HepG2 (cell line): ENCODE measurements around the gene SELENOV. TPM values are rescaled to one million over a fixed set of nuclear protein-coding genes. Genes with fewer than 3 reads are reported as not detected.
A peak's percentile ranks its signal among the peaks of the same experiment; 100 is the strongest.

ENCODE experiments used
- CBX2 ChIP-seq, 2 experiments: fragments of 200-600 bp in 1 of 2; sonication (generic); formaldehyde crosslinking in 1 of 2; IDR thresholded peaks; 2 replicates each; pipeline versions ENCODE4 v1.7.0 to v1.8.1; 2018 to 2022; ENCODE audit warnings: low read depth in 2 of 2, low read length in 1 of 2, mild to moderate bottlenecking in 1 of 2, missing genetic modification reagents in 1 of 2
- CHCHD3 ChIP-seq: sonication (generic); formaldehyde crosslinking; IDR thresholded peaks from 2 replicates; pipeline ENCODE4 v1.8.0; 2022; ENCODE audit warnings: mild to moderate bottlenecking, missing genetic modification reagents, moderate library complexity
- ELF3 ChIP-seq: IDR thresholded peaks from 2 replicates; pipeline ENCODE4 v1.6.1; 2016; ENCODE audit warnings: missing genetic modification reagents, missing compliant biosample characterization
- FOXK2 ChIP-seq: fragments of 450-650 bp; IDR thresholded peaks from 2 replicates; pipeline ENCODE4 v1.6.1; 2016
- FOXP1 ChIP-seq, 2 experiments: fragments of 450-650 bp in 1 of 2; IDR thresholded peaks; 2 replicates each; pipeline ENCODE4 v1.6.1; 2017 to 2018; ENCODE audit warnings: antibody characterized with exemption in 1 of 2
- HOXD1 ChIP-seq: sonication (generic); formaldehyde crosslinking; IDR thresholded peaks from 2 replicates; pipeline ENCODE4 v1.5.0; 2020; ENCODE audit warnings: missing genetic modification reagents
- ISL2 ChIP-seq: sonication (generic); formaldehyde crosslinking; IDR thresholded peaks from 2 replicates; pipeline ENCODE4 v1.5.0; 2020; ENCODE audit warnings: missing genetic modification reagents
- ISX ChIP-seq: sonication (generic); formaldehyde crosslinking; conservative IDR thresholded peaks from 2 replicates; pipeline ENCODE4 v1.5.0; 2020; ENCODE audit warnings: missing genetic modification reagents
- MED1 ChIP-seq: sonication (generic); formaldehyde crosslinking; IDR thresholded peaks from 2 replicates; pipeline ENCODE4 v1.4.0; 2020; ENCODE audit warnings: missing genetic modification reagents
- MYNN ChIP-seq: sonication (generic); formaldehyde crosslinking; IDR thresholded peaks from 2 replicates; pipeline ENCODE4 v1.4.0; 2020; ENCODE audit warnings: mild to moderate bottlenecking, low read depth, missing genetic modification reagents
- NFE2L1 ChIP-seq: sonication (generic); formaldehyde crosslinking; IDR thresholded peaks from 2 replicates; pipeline ENCODE4 v1.4.0; 2020; ENCODE audit warnings: missing genetic modification reagents, mild to moderate bottlenecking, borderline replicate concordance
- SKIL ChIP-seq: sonication (generic); formaldehyde crosslinking; IDR thresholded peaks from 2 replicates; pipeline ENCODE4 v1.8.0; 2022; ENCODE audit warnings: missing genetic modification reagents, mild to moderate bottlenecking, moderate library complexity, borderline replicate concordance
- SOX13 ChIP-seq, 3 experiments: fragments of 450-650 bp in 1 of 3; sonication (generic) in 1 of 3; formaldehyde crosslinking in 1 of 3; IDR thresholded peaks in 2 of 3; conservative IDR thresholded peaks in 1 of 3; 2 replicates each; pipeline versions ENCODE4 v1.5.0 to v1.6.1; 2016 to 2020; ENCODE audit warnings: antibody characterized with exemption in 1 of 3, mild to moderate bottlenecking in 1 of 3, missing compliant biosample characterization in 1 of 3, missing genetic modification reagents in 1 of 3, moderate library complexity in 1 of 3
- TRIM24 ChIP-seq: sonication (generic); formaldehyde crosslinking; IDR thresholded peaks from 2 replicates; pipeline ENCODE4 v1.8.0; 2022; ENCODE audit warnings: mild to moderate bottlenecking, missing genetic modification reagents
- WIZ ChIP-seq: sonication (generic); formaldehyde crosslinking; IDR thresholded peaks from 2 replicates; pipeline ENCODE4 v1.5.1; 2020; ENCODE audit warnings: mild to moderate bottlenecking, missing genetic modification reagents
- ZBTB33 ChIP-seq: sonication (generic); formaldehyde crosslinking; IDR thresholded peaks from 2 replicates; pipeline ENCODE4 v1.4.0; 2020; ENCODE audit warnings: missing genetic modification reagents
- ZFX ChIP-seq: sonication (generic); formaldehyde crosslinking; IDR thresholded peaks from 2 replicates; pipeline ENCODE4 v1.4.0; 2020; ENCODE audit warnings: mild to moderate bottlenecking, low read depth, missing genetic modification reagents, moderate library complexity
- ZNF263 ChIP-seq: sonication (generic); formaldehyde crosslinking; IDR thresholded peaks from 2 replicates; pipeline ENCODE4 v1.4.0; 2020; ENCODE audit warnings: missing genetic modification reagents
- ZNF33B ChIP-seq: sonication (generic); formaldehyde crosslinking; IDR thresholded peaks from 2 replicates; pipeline ENCODE4 v1.5.1; 2020; ENCODE audit warnings: mild to moderate bottlenecking, missing genetic modification reagents
- ZNF543 ChIP-seq: sonication (generic); formaldehyde crosslinking; IDR thresholded peaks from 2 replicates; pipeline ENCODE4 v1.4.0; 2020; ENCODE audit warnings: mild to moderate bottlenecking, missing genetic modification reagents
- ZNF615 ChIP-seq: sonication (generic); formaldehyde crosslinking; IDR thresholded peaks from 2 replicates; pipeline ENCODE4 v1.5.0; 2020; ENCODE audit warnings: mild to moderate bottlenecking, missing genetic modification reagents, borderline replicate concordance
- ZNF616 ChIP-seq: sonication (generic); formaldehyde crosslinking; IDR thresholded peaks from 2 replicates; pipeline ENCODE4 v1.5.0; 2020; ENCODE audit warnings: low read depth, mild to moderate bottlenecking, missing genetic modification reagents
- ZNF737 ChIP-seq: sonication (generic); formaldehyde crosslinking; IDR thresholded peaks from 2 replicates; pipeline ENCODE4 v1.5.0; 2020; ENCODE audit warnings: missing genetic modification reagents, mild to moderate bottlenecking, borderline replicate concordance
- ZNF747 ChIP-seq: sonication (generic); formaldehyde crosslinking; IDR thresholded peaks from 2 replicates; pipeline ENCODE4 v1.8.1; 2023; ENCODE audit warnings: missing genetic modification reagents, mild to moderate bottlenecking, borderline replicate concordance
- ZNF761 ChIP-seq: sonication (generic); formaldehyde crosslinking; conservative IDR thresholded peaks from 2 replicates; pipeline ENCODE4 v1.4.0; 2020; ENCODE audit warnings: mild to moderate bottlenecking, missing genetic modification reagents
- ZNF773 ChIP-seq: sonication (generic); formaldehyde crosslinking; IDR thresholded peaks from 2 replicates; pipeline ENCODE4 v1.4.0; 2020; ENCODE audit warnings: missing genetic modification reagents, borderline replicate concordance
- ZNF891 ChIP-seq: sonication (generic); formaldehyde crosslinking; IDR thresholded peaks from 2 replicates; pipeline ENCODE4 v1.5.0; 2020; ENCODE audit warnings: mild to moderate bottlenecking, missing genetic modification reagents
- polyA plus RNA-seq, 8 experiments: library from polyadenylated mRNA; depleted of rRNA in 3 of 8; stranded (reverse) in 7 of 8; unstranded in 1 of 8; fragments of >200 nt; fragmentation: Illumina TruSeq in 4 of 8; extraction: Trizol in 4 of 8; gene quantifications; 2 replicates each; pipeline versions ENCODE4 v1.2.1 to v1.2.3, GENCODE V29; 2011 to 2016; ENCODE audit warnings: low read depth in 4 of 8, missing spikeins in 1 of 8, mixed read lengths in 1 of 8; ENCODE audit not compliant: insufficient read depth in 1 of 8
- total RNA-seq, 5 experiments: library from RNA; depleted of rRNA; stranded (reverse); fragments of >200 nt; fragmentation: Illumina TruSeq; extraction: Trizol; gene quantifications; 2 replicates each; pipeline ENCODE4 v1.2.3, GENCODE V29; 2016; ENCODE audit warnings: low read depth in 1 of 5

SELENOV gene
- total and polyA plus RNA-seq, 2 of the 13 experiments (the other 11 are each of a cell fraction or from before 2014, with no cell fraction given): not detected

DNA sequence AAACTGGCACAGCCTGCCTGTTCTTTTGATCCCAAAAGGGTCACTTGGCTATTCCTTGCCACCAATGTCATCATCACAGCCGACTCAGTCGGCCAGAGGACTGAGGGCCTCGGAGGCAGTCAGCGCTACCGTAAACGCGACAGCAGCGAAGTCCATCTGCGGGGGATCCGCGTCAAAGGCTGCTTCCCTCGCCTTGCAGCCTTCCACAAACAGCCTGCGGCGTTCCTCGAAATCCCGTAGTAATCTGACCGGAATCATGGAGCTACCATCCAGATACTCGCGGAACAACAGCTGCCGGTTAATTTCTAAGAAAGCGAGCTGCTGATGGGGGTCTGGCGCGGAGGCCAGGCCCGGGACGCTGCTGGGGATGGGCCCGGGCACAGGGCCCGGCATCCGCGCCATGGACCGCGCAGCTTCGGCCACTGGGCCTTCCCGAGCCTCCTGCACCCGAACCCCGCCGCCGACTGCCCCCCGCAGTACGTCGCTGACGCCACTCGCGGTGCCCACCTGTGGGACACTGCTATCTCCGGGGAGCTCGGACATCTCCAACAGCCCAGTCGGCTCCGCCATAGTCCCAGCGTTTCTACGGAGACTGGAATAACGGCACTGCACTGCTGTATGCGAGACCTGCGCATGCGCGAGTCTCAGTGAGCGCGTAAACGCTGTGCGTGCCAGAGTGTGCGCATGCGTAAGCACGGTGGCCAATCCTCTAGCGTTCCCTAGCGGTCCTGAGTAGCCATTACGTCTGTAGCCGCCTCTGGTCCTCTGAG, 17.5 kb downstream of the SELENOV start, which contains the start of gene EID2B (continued):
- TF ChIP-seq ISX (CRISPR knock-in tag): no peak
- no peak for TF ChIP-seq NFE2L1 (CRISPR knock-in tag)
- TF ChIP-seq CBX2 (IDR thresholded peaks at IDR 0.05; ENCODE audit: low read depth, low read length): no peak
- TF ChIP-seq CBX2 (CRISPR knock-in tag; IDR thresholded peaks at IDR 0.05; ENCODE audit: low read depth): no peak
- TF ChIP-seq ZFX (CRISPR knock-in tag): peak; percentile 97
- TF ChIP-seq ZNF616 (CRISPR knock-in tag): no peak
- TF ChIP-seq MED1: peak; percentile 40; the same call in 1 of the 2 replicates
- no peak for TF ChIP-seq MYNN (CRISPR knock-in tag)
- TF ChIP-seq HOXD1 (CRISPR knock-in tag): peak; percentile 67; the same call in 1 of the 2 replicates
- TF ChIP-seq ZNF747: no peak
- no peak for TF ChIP-seq SOX13 (IDR thresholded peaks at IDR 0.05)
- no peak for TF ChIP-seq SOX13 (CRISPR knock-in tag; conservative IDR thresholded peaks at IDR 0.05 in 1 of 2, IDR thresholded peaks at IDR 0.05 in 1 of 2)
- TF ChIP-seq ZNF891 (CRISPR knock-in tag): peak; percentile 83
- no peak for TF ChIP-seq SKIL
- 0 out of 2 replicates have a peak, but pooled peaks have one; percentile 45 for TF ChIP-seq CHCHD3 (CRISPR knock-in tag)
- TF ChIP-seq FOXK2: no peak
- no peak for TF ChIP-seq ZNF33B
- TF ChIP-seq WIZ (CRISPR knock-in tag): no peak
- peak; percentile 88; the same call in 1 of the 2 replicates for TF ChIP-seq ZNF543 (CRISPR knock-in tag)
- TF ChIP-seq ZNF615 (CRISPR knock-in tag): no peak
- TF ChIP-seq ZNF773 (CRISPR knock-in tag): 0 out of 2 replicates have a peak, but pooled peaks have one; percentile 9
- TF ChIP-seq ISL2 (CRISPR knock-in tag): 0 out of 2 replicates have a peak, but pooled peaks have one; percentile 22
- TF ChIP-seq ZNF263: no peak
- TF ChIP-seq ELF3 (CRISPR knock-in tag): peak; percentile 29; the same call in 1 of the 2 replicates
- no peak for TF ChIP-seq TRIM24 (CRISPR knock-in tag)
- peak; percentile 72; the same call in 1 of the 2 replicates for TF ChIP-seq ZNF761 (CRISPR knock-in tag)
- TF ChIP-seq ZNF737: no peak
- peak; percentile 9; the same call in 1 of the 2 replicates for TF ChIP-seq ZBTB33 (CRISPR knock-in tag)
- TF ChIP-seq FOXP1 (IDR thresholded peaks at IDR 0.05): no peak
- TF ChIP-seq FOXP1 (CRISPR knock-in tag; IDR thresholded peaks at IDR 0.05): no peak
